ENCODE results near the gene TXNDC17.

GRCh38 chr17:6640536-6641246 is at the start of gene TXNDC17, which contains the start of gene KIAA0753:
- TF ChIP-seq CTCF (conservative IDR thresholded peaks at IDR 0.05): no peak
- TF ChIP-seq EZH2 (IDR thresholded peaks at IDR 0.05; ENCODE audit: low read depth): no peak

All from PC-9 (cell line).